HG03457 (cell line): ENCODE measurements around the gene C1GALT1C1L.
"Not testable (repeated sequence)": the region's sequence is repeated elsewhere in the genome, so short reads cannot be mapped to it uniquely, and the experiment has no call there.

ENCODE experiments used
- ATAC-seq: cut with Tn5 transposase; IDR thresholded peaks from one replicate; pipeline ENCODE4 v1.9.1; 2021; ENCODE audit warnings: moderate number of reproducible peaks; ENCODE audit not compliant: unreplicated experiment

C1GALT1C1L gene

DNA sequence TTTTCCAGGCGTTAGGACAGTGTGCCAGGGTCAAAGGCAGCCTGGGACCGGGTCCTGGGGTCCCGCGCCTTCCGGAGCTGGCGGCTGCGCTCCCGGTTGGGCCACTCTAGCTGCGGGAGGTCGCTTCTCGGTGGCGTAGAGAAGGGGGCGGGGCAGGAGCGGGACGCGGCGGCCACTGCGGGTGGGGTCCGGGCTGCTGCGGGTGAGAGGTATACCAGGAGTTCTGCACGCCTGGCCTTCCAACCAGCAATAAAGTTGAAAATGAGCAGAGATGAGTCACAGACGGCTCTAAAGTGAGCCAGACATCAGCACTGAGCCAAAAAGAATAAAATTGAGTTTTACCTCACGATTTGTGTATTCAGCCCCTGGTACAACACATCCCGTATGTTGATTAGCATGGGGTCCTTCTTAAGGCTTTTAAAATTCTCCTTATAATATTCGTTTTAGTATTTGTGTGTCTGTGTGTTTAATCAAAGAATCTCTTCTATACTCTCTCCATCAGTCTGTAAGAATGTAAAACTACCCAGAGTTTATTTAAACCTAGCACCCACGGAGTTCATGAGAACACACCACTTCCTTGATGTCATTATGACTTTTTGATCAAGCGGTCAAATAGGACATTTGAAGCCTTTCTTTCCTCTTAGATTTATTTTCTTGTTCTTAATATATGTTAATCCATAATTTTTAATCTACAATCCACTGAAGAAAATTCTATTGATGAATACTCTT, at the start of gene C1GALT1C1L:
TSS of gene C1GALT1C1L (minus strand) at position 108 of the 729 bp plus-strand sequence. CDS start at position 1, 107 bp downstream.
- ATAC-seq = no peak

DNA sequence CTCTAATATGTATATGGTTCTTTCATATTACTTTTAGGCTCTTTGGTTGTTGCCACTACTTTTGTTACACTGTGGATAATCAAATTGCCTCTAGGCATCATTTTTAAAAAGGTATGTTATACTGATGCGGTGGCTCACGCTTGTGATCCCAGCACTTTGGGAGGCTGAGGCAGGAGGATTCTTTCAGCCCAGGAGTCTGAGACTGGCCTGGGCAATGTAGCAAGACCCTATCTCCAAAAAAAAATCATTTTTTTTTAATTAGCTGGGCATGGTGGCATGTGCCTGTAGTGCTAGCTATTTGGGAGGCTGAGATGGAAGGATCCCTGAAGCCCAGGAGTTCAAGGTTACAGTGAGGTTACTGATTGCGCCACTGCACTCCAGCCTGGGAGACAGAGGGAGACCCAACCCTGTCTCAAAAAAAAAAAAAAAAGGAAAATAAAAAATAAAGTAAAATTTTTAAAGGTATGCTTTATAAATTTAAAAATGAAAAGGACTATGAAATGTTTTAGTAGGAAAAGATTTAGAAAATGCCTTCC, 49.5 kb upstream of the C1GALT1C1L start:
- ATAC-seq = no peak

DNA sequence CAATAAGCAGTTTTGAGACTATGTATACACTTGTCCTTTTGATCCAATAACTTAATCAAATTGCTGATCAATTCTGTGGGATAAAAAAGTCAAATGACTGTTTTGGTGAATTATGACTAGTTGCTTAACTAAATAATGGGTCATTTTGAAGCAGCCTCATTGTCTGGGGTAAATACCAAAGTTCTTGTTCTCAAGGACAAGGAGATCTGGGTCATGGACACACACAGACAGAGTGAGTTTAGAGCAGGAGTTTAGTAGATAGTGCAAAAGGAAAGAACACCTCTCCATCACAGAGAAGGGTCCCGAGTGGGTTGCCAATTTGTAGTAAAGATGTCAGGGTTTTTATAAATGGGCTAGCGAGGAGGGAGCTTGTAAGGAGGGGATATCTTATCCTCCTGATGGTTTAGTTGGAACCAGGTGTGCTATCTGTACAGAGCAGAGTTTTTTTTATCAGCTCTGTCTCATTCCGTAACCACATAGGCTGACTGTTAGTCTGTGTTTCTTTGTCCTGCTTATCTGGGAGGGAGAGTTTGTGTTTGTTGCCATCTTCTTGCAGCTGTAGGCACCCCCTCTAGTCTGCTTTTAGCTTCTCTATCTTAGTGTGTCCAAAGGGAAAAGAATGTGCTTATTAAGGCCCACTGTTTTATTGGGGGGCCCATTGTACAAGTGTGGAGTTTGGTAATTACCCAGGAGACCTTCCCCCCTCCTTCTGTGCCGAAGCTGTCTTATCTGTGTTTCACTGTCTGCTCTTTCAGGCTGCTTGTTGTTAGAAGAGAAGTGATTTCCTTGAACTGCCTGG, 48.7 kb upstream of the C1GALT1C1L start:
- no peak for ATAC-seq

DNA sequence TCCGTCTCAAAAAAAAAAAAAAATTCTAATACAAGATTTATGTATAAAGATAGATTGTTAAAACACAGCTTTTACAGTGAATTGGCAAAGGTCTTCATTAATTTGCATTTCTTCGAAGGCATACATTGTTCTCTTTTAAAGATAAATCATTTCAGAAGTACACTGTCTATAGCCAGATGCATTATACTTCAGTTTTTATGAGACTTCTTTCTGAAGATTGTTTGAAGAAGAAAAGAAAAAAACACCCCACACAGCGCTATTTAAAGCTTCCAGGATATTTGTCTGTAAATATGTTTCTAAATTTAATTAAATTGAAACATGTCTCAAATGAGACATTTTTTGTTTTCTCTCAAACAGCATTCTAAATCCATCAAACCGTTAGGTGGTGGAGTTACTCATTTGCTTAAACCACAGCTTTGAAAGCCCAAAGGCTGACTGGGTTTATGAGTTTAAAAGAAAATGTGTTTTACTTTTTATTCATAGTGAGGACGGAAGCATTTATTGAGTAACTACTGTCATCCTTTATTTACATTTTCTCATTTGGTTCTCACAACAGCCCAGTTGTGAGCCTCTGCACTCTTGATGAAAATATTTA, 42.4 kb upstream of the C1GALT1C1L start:
- ATAC-seq = no peak

DNA sequence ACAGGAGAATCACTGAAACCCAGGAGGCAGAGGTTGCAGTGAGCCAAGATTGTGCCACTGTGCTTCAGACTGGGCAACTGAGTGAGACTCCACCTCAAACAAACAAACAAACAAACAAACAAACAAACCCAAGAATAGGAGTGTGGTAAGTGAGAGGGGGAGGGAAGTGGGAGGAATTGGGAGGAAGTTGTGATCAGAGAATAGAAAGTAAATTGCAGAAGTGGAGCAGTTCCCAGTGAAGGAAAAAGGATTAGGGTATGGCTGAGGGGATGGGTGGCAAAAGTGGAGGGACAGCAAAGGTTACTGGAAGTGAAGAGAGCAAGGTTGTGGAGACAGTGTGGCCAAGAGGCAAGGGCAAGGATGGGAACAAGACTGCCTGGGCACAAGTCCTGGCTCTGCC, 41.1 kb upstream of the C1GALT1C1L start:
- no peak for ATAC-seq

DNA sequence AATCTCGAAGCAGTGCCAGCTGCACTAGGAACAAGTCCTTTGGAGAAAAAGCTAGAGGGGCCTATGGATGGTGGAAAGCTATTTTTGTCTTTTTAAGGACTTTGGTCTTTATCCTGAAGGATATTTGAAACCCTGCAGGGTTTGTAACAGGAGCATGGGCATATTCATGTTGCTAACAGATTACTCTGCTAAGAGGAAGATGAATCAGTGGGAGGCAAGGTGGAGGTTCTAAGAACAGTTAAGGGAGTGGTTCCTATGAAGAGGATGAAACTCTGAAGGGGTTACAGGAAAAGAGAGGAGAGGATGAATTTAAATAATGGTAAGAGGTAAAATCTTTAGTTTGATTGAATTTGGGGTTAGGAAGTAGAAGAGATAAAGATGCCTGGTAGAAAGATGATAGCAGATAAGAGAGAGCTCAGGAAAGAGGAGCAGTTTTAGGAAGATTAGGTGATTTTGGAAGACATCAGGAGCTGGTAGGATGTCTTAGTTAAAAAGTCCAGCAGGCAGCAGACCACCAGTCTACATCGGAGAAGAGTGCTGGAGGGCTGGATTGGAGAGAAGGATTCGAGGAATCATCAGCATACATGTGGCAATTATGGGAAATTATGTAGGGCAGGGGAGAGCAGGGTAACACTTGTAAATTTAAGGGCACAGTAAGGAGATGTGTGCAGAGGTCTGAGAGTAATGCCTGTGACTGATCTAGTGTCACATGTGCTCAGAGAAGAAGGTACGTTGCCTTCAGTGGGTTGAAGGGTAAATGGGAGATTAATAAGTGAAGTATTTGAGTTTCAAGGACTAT, 39.3 kb upstream of the C1GALT1C1L start:
- ATAC-seq = no peak

DNA sequence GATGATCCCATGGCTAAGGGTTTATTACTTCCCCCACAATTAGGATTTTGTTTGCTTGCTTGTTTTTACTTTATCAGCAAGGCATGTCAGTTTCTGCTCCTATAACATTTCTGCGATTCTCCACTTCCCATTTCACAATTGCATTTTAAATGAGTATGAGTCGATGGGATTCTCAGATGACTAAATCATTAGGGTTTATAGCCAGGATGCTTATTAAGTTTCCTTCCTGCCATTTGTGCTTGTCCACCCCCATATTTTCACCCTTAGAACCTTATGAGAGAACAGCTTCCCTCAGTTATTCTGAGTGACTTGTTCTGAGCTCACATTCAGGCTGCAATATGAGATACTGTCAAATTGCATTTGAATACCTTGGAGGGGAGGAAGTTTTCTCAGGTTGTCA, 37.9 kb upstream of the C1GALT1C1L start:
- ATAC-seq = no peak

DNA sequence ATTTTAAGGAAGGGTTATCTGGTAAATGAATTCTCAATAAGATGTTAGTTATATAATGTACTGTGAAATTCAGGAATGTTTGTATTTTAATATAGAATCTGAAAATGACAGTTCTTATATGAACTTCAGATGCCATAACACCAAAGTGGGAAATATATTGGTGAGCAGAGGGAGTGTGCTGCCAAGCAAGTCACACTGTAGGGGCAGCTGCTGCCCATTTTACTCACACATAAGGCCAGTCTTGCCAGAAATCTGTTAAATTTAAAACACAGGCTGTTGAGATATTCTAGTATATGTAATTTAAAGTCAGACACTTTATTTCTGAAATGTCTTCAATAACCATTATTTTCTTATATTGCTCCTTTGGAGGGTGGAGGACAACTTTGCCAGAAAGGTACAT, 34.6 kb upstream of the C1GALT1C1L start:
- ATAC-seq = no peak

DNA sequence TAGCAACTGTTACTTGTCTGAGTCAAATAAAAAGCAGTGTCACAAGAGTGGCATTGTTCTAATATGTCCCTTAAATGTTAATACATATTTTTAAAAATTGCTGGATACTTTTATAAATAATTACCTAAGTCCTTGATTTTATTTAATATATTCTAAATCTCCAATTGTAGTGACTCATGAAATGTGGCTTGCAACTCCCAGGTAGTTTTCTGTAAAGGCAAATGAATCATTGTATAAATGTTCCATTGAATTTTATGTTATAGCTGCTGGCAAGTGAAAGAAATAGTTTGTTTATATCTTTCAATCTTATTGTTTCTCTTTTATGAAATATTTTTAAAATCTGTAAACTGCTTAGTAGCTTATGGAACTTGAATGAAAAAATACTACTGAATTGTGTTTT, 32.7 kb upstream of the C1GALT1C1L start:
- no peak for ATAC-seq

DNA sequence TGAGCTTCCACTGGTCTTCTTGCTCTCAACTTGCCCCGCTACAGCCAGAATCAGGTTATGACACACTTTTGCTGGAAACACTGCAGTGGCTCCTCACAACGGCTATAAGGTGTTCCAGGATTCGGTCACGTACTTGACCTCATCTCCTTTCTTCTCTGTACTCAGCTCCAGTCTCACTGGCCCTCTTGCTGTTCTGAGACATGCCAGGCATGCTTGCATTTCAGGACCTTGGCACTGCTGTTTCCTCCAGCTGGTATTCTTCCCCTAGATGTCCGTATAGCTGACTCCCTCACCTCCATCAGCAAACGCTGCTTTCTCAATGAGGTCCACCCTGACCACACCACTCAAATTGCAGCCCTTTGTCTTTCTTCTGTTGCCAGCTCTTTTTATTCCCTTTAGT, 31.9 kb upstream of the C1GALT1C1L start:
- no peak for ATAC-seq

DNA sequence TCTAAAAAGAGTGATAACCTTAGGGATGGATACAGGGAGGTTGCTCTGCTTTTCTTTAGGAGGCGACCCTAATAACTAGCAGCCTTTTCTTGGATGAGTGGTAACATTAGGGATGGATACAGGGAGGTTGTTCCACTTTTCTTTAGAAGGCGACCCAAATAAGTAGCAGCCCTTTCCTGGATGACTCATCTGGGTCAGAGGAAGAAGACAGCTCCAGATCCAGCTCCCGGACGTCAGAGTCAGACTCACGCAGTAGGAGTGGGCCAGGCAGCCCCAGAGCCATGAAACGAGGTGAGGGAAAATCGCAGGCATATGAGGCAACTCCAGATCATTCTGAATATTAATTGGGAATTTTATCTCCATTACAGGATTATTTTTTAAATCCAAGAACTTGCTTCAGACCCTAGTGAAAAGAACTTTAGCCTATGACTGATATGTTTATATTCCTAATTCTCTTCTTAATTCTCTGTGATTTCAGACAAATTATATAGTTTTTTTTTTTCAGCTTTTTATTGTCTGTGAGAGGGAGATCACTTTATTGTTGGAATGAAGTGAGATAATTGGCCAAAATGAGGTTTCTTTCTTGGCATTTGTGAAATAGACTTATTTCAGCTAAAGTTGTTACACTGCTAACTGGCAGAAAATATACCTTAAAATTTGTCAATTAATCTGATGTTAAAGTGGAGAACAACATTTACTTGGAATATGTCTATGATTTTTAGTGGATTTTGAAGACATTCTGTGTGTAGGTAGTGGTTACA, 31.2 kb upstream of the C1GALT1C1L start:
- no peak for ATAC-seq

DNA sequence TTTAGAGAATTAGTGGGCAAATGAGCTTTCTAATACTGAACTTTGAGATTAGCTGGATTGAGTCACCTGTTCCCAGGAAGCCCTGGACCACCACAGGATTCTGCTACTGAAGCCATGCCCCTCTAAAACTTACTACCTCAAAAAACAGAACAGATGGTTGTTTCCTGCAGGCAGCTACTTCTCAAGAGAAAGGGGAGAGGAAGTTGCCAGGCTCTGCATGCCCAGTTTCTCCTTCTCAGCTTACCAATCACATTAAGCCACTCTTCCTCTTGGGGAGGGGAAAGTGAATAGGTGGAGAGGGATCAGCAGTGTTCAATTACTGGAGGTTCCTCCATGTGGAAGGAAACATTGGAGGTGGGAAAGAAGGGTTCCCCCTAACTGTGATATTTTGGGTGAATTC, 24.9 kb upstream of the C1GALT1C1L start:
- no peak for ATAC-seq

DNA sequence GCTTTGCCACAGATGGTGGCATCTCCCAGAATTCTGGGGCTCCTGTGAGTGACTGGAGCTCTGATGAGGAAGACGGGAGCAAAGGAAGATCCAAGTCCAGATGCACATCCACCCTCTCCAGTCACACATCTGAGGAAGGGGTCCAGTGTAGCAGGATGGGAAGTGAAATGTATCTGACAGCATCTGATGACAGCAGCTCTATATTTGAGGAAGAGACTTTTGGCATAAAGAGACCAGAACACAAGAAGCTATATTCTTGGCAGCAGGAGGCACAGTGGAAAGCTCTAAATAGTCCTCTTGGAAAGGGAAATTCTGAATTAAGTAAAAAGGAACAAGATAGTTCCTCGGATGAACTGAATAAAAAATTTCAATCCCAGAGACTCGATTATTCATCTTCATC, 23.5 kb upstream of the C1GALT1C1L start:
- ATAC-seq = no peak

DNA sequence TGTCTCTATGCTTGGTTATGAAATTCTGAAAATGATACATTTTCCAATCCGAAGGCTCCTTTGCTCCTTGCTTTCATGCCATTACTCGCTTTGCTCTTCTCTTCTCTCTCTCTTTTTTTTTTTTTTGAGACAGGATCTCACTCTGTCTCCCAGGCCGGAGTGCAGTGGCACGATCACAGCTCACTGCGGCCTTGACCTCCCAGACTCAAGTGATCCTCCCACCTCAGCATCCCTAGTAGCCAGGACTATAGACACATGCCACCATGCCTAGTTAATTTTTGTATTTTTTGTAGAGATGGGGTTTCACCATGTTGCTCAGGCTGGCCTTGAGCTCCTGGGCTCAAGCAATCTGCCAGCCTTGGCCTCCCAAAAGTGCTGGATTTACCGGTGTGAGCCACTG, 21.9 kb upstream of the C1GALT1C1L start:
- not testable (repeated sequence) for ATAC-seq

DNA sequence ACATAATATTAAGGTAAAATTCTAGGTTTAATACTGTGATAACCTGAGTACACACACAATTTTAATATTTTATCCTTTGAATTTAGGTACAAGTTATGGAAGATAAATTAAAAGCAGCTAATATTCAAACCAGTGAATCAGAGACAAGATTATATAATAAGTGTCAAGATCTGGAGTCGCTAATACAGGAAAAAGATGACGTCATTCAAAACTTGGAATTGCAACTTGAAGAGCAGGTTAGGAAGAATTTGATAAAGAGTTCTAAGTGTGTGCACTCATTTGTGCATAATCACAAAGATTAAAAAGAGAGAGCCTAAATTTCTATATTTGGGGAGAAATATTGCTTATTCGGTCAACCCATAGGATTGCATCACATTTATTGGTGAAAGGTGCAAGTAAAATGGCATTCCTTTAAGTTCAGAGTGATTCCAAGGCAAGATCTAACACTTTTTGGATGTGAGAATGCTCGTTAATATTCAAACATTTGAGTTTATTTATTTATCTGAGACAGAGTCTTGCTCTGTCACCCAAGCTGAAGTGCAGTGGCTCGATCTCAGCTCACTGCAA, 16.3 kb upstream of the C1GALT1C1L start:
- ATAC-seq = no peak

DNA sequence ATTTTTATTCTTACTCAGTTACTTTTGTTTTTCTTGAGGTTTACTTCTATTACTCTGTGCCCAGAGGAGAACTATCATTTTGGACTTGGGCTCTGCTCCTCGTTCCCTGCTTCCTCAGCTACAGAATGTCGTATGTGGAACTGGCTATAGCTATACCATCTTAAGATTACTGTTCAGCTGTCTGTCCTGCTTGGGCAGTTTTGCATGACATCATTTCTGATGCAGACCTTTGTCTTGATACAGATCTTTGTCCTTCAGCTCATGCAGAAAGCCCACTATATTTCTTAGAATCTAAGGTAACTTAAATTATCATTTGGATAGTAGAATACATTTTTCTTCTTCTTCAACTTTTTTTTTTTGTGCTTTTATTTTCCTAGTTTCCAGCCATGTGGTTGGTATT, 13.8 kb upstream of the C1GALT1C1L start:
- ATAC-seq = no peak

DNA sequence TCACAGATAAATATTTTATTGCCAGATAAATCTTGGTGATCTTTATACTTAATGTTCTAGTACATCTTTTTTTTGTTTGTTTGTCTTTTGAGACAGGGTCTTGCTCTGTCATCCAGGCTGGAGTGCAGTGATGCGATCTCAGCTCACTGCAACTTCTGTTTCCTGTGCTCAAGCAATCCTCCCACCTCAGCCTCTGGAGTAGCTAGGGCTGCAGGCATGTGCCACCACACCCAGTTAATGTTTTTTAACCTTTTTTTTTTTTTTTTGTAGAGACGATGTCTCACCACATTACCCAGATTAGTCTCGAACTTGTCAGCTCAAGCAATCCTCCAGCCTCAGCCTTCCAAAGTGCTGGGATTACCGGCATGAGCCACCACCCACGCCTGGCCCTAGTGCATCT, 9.1 kb upstream of the C1GALT1C1L start:
- ATAC-seq = no peak

DNA sequence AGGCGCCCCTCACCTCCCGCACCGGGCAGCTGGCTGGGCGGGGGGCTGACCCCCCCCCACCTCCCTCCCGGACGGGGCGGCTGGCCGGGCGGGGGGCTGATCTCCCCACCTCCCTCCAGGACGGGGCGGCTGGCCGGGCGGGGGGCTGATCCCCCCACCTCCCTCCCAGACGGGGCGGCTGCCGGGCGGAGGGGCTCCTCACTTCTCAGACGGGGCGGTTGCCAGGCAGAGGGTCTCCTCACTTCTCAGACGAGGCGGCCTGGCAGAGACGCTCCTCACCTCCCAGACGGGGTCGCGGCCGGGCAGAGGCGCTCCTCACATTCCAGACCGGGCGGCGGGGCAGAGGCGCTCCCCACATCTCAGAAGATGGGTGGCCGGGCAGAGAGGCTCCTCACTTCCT, 1.6 kb upstream of the C1GALT1C1L start:
- ATAC-seq = not testable (repeated sequence)

DNA sequence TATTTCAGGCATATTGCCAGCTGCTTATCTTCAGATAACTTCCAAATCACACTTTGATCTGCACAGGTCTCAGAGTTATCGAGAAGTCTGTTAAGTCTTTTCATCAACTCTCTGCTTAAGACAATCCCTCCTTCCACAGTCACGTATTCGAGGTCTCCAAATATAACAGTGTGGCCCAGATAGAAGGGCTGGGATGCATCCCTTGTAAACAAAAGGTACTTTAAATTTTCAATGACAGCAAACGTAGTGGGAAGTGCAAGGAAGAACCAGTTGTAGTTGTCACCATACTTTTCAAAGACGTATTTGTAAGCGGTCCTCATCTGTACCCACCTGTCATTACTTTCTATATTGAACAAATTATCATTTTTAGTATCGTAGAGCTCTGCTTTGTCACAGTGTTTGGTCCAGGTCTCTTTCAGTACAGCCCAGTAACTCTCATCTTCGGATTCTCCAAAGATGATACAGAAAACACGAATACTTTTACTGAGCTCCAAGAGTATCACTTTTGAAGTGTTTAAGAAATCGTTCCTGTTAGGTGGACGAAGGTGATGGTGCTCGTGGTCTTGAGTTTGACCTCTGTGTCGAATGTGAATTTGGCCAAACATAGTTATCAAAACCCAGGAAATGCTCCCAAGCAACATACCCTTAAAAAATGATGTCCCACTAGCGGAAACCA, 445 bp downstream of the C1GALT1C1L start:
- no peak for ATAC-seq
